GM23338 (cell line): ENCODE measurements around the gene DNAH9. TPM values are rescaled to one million over a fixed set of nuclear protein-coding genes. Genes with fewer than 3 reads are reported as not detected.

ENCODE experiments used
- ATAC-seq: fragments of 200-7000 bp; cut with Tn5 transposase; 3 replicates; pipeline ENCODE4 v1.9.1; 2020
- DNase-seq: peaks from one replicate; pipeline ENCODE4 v3.0.0-alpha.2; 2015; ENCODE audit warnings: low spot score
- H2AFZ ChIP-seq: fragments of 200-600 bp; sonication (generic); 2 replicates; pipeline ENCODE4 v1.8.0; 2016; ENCODE audit warnings: antibody characterized with exemption, mild to moderate bottlenecking, moderate library complexity
- H3F3A ChIP-seq: fragments of 200-600 bp; sonication (generic); replicated peaks from 2 replicates; pipeline ENCODE4 v1.8.0; 2017; ENCODE audit warnings: antibody characterized with exemption, mixed run types, low read depth
- H3K27ac ChIP-seq: fragments of 200-600 bp; sonication (generic); 2 replicates; pipeline ENCODE4 v1.6.1; 2016; ENCODE audit warnings: low read depth
- H3K27me3 ChIP-seq: fragments of 200-600 bp; sonication (generic); 2 replicates; pipeline ENCODE4 v1.8.0; 2016; ENCODE audit warnings: mild to moderate bottlenecking, mixed run types, moderate library complexity; ENCODE audit not compliant: insufficient read depth
- H3K36me3 ChIP-seq: fragments of 200-600 bp; sonication (generic); 2 replicates; pipeline ENCODE4 v1.8.0; 2016; ENCODE audit warnings: mild to moderate bottlenecking; ENCODE audit not compliant: insufficient read depth
- H3K4me1 ChIP-seq: fragments of 200-600 bp; sonication (generic); 2 replicates; pipeline ENCODE4 v1.8.0; 2016; ENCODE audit warnings: mild to moderate bottlenecking, moderate library complexity; ENCODE audit not compliant: insufficient read depth
- H3K4me2 ChIP-seq: fragments of 200-600 bp; sonication (generic); 2 replicates; pipeline ENCODE4 v1.7.1; 2017; ENCODE audit warnings: mixed run types
- H3K4me3 ChIP-seq: fragments of 200-600 bp; sonication (generic); 2 replicates; pipeline ENCODE4 v1.6.1; 2016; ENCODE audit warnings: mixed run types
- H3K79me2 ChIP-seq: fragments of 200-600 bp; sonication (generic); replicated peaks from 2 replicates; pipeline ENCODE4 v1.8.0; 2017; ENCODE audit warnings: mild to moderate bottlenecking; ENCODE audit not compliant: insufficient read depth
- H3K9me2 ChIP-seq: fragments of 200-600 bp; sonication (generic); 2 replicates; pipeline ENCODE4 v1.8.0; 2017; ENCODE audit not compliant: insufficient read depth
- H4K20me1 ChIP-seq: fragments of 200-600 bp; sonication (generic); replicated peaks from 2 replicates; pipeline ENCODE4 v1.8.0; 2017; ENCODE audit warnings: mild to moderate bottlenecking; ENCODE audit not compliant: insufficient read depth
- H3K27ac Mint-ChIP-seq: 2 replicates; pipeline ENCODE4 v1.8.0; 2020; ENCODE audit warnings: inconsistent platforms, mild to moderate bottlenecking, moderate library complexity, mixed read lengths
- H3K27me3 Mint-ChIP-seq: 3 replicates; pipeline ENCODE4 v1.8.0; 2022; ENCODE audit warnings: low read depth, mild to moderate bottlenecking, moderate library complexity, mixed read lengths, inconsistent platforms; ENCODE audit not compliant: insufficient read depth, poor library complexity
- H3K36me3 Mint-ChIP-seq: 3 replicates; pipeline ENCODE4 v1.8.0; 2021; ENCODE audit warnings: low read depth, mild to moderate bottlenecking, inconsistent platforms, moderate library complexity, mixed read lengths
- H3K4me1 Mint-ChIP-seq: 3 replicates; pipeline ENCODE4 v1.8.0; 2020; ENCODE audit warnings: mild to moderate bottlenecking, inconsistent platforms, mixed read lengths
- H3K4me3 Mint-ChIP-seq: 3 replicates; pipeline ENCODE4 v1.8.0; 2021; ENCODE audit warnings: moderate library complexity, mild to moderate bottlenecking, inconsistent platforms, mixed read lengths
- H3K9me3 Mint-ChIP-seq: 3 replicates; pipeline ENCODE4 v1.8.0; 2020; ENCODE audit warnings: moderate library complexity, mild to moderate bottlenecking, inconsistent platforms, mixed read lengths
- CREB1 ChIP-seq: fragments of 250-450 bp; sonication (Bioruptor Pico); IDR thresholded peaks from 2 replicates; pipeline ENCODE4 v1.5.0; 2020; ENCODE audit warnings: low read depth, mild to moderate bottlenecking, moderate library complexity
- CTCF ChIP-seq, 2 experiments: fragments of 200-600 bp in 1 of 2; sonication (generic) in 1 of 2; conservative IDR thresholded peaks; 2 replicates each; pipeline versions ENCODE4 v1.5.1 to v1.6.1; 2016 to 2017; ENCODE audit warnings: antibody characterized with exemption in 2 of 2, low read depth in 2 of 2, mild to moderate bottlenecking in 2 of 2, moderate library complexity in 1 of 2
- EZH2 ChIP-seq: fragments of 200-600 bp; sonication (generic); IDR thresholded peaks from one replicate; pipeline ENCODE4 v1.8.0; 2017; ENCODE audit warnings: antibody characterized with exemption, mild to moderate bottlenecking, low read depth; ENCODE audit not compliant: unreplicated experiment
- EZH2phosphoT487 ChIP-seq: fragments of 200-600 bp; sonication (generic); IDR thresholded peaks from one replicate; pipeline ENCODE4 v1.8.1; 2018; ENCODE audit warnings: antibody characterized with exemption; ENCODE audit not compliant: unreplicated experiment
- JUNB ChIP-seq: IDR thresholded peaks from one replicate; pipeline ENCODE4 v1.6.1; 2016; ENCODE audit warnings: antibody characterized with exemption; ENCODE audit not compliant: unreplicated experiment
- NANOG ChIP-seq: IDR thresholded peaks from 2 replicates; pipeline ENCODE4 v1.6.1; 2016; ENCODE audit warnings: antibody characterized with exemption, borderline replicate concordance
- ZNF114 ChIP-seq: fragments of 250-450 bp; sonication (Bioruptor Pico); IDR thresholded peaks from 2 replicates; pipeline ENCODE4 v1.5.0; 2020; ENCODE audit warnings: mild to moderate bottlenecking, moderate library complexity
- ZNF331 ChIP-seq: fragments of 250-450 bp; sonication (Bioruptor Pico); IDR thresholded peaks from 2 replicates; pipeline ENCODE4 v1.5.0; 2020; ENCODE audit warnings: low read depth, mild to moderate bottlenecking, moderate library complexity
- polyA plus RNA-seq: library from polyadenylated mRNA; unstranded; fragments of >200 nt; fragmentation: Nextera tagmentation; extraction: Ambion mirVana; gene quantifications from 2 replicates; pipeline ENCODE4 v1.2.1, GENCODE V29; 2016
- total RNA-seq: library from RNA; depleted of rRNA; stranded (reverse); fragments of >200 nt; shearing (Covaris generic); gene quantifications from 2 replicates; pipeline ENCODE4 v1.2.3, GENCODE V29; 2014
- TF ChIP-seq, protein P1 (sequence below): fragments of 250-450 bp; sonication (Bioruptor Pico); IDR thresholded peaks from 2 replicates; pipeline ENCODE4 v1.5.0; 2020; ENCODE audit warnings: mild to moderate bottlenecking, moderate library complexity
- TF ChIP-seq, protein P2 (sequence below): IDR thresholded peaks from 2 replicates; pipeline ENCODE4 v1.6.1; 2016; ENCODE audit warnings: antibody characterized with exemption
- TF ChIP-seq, protein P3 (sequence below): IDR thresholded peaks from one replicate; pipeline ENCODE4 v1.6.1; 2018; ENCODE audit warnings: antibody characterized with exemption; ENCODE audit not compliant: unreplicated experiment

Gene DNAH9
- total and polyA plus RNA-seq, 2 experiments from 2014 or later = not detected

GRCh38 chr17:11608396-11608795 lies 10.1 kb downstream of the DNAH9 start (continued):
- TF ChIP-seq, protein P1, sequence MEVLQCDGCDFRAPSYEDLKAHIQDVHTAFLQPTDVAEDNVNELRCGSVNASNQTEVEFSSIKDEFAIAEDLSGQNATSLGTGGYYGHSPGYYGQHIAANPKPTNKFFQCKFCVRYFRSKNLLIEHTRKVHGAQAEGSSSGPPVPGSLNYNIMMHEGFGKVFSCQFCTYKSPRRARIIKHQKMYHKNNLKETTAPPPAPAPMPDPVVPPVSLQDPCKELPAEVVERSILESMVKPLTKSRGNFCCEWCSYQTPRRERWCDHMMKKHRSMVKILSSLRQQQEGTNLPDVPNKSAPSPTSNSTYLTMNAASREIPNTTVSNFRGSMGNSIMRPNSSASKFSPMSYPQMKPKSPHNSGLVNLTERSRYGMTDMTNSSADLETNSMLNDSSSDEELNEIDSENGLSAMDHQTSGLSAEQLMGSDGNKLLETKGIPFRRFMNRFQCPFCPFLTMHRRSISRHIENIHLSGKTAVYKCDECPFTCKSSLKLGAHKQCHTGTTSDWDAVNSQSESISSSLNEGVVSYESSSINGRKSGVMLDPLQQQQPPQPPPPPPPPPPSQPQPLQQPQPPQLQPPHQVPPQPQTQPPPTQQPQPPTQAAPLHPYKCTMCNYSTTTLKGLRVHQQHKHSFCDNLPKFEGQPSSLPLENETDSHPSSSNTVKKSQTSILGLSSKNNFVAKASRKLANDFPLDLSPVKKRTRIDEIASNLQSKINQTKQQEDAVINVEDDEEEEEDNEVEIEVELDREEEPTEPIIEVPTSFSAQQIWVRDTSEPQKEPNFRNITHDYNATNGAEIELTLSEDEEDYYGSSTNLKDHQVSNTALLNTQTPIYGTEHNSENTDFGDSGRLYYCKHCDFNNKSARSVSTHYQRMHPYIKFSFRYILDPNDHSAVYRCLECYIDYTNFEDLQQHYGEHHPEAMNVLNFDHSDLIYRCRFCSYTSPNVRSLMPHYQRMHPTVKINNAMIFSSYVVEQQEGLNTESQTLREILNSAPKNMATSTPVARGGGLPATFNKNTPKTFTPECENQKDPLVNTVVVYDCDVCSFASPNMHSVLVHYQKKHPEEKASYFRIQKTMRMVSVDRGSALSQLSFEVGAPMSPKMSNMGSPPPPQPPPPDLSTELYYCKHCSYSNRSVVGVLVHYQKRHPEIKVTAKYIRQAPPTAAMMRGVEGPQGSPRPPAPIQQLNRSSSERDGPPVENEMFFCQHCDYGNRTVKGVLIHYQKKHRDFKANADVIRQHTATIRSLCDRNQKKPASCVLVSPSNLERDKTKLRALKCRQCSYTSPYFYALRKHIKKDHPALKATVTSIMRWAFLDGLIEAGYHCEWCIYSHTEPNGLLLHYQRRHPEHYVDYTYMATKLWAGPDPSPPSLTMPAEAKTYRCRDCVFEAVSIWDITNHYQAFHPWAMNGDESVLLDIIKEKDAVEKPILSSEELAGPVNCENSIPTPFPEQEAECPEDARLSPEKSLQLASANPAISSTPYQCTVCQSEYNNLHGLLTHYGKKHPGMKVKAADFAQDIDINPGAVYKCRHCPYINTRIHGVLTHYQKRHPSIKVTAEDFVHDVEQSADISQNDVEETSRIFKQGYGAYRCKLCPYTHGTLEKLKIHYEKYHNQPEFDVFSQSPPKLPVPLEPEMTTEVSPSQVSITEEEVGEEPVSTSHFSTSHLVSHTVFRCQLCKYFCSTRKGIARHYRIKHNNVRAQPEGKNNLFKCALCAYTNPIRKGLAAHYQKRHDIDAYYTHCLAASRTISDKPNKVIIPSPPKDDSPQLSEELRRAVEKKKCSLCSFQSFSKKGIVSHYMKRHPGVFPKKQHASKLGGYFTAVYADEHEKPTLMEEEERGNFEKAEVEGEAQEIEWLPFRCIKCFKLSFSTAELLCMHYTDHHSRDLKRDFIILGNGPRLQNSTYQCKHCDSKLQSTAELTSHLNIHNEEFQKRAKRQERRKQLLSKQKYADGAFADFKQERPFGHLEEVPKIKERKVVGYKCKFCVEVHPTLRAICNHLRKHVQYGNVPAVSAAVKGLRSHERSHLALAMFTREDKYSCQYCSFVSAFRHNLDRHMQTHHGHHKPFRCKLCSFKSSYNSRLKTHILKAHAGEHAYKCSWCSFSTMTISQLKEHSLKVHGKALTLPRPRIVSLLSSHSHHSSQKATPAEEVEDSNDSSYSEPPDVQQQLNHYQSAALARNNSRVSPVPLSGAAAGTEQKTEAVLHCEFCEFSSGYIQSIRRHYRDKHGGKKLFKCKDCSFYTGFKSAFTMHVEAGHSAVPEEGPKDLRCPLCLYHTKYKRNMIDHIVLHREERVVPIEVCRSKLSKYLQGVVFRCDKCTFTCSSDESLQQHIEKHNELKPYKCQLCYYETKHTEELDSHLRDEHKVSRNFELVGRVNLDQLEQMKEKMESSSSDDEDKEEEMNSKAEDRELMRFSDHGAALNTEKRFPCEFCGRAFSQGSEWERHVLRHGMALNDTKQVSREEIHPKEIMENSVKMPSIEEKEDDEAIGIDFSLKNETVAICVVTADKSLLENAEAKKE = no peak

GRCh38 chr17:11610999-11611566 lies 12.8 kb downstream of the DNAH9 start:
- Histone ChIP-seq H3K79me2 (no peaks in the 10 kb centered on the region), H2AFZ (no peak overlapping the region), H3K4me1 (no peaks in the 10 kb centered on the region), H3K27ac (no peak overlapping the region), H3F3A (no peaks in the 10 kb centered on the region), H4K20me1 (no peaks in the 10 kb centered on the region), H3K4me2 (no peak overlapping the region), H3K9me2 (no peaks in the 10 kb centered on the region), H3K27me3 (no peaks in the 10 kb centered on the region), H3K36me3 (no peaks in the 10 kb centered on the region), H3K4me3 (no peak overlapping the region)
- H3K36me3 Mint-ChIP-seq = peaks cover 42% of the 10 kb centered on the region
- H3K4me1 Mint-ChIP-seq = no peaks in the 10 kb centered on the region
- no peaks in the 10 kb centered on the region; the same call in 1 of the 3 replicates for H3K9me3 Mint-ChIP-seq
- no peak overlapping the region for H3K27ac Mint-ChIP-seq
- no peak for DNase-seq
- ATAC-seq = no peak
- no peak overlapping the region for H3K4me3 Mint-ChIP-seq
- H3K27me3 Mint-ChIP-seq = no peaks in the 10 kb centered on the region
- TF ChIP-seq ZNF114 (CRISPR knock-in tag) (no peak), EZH2 (no peak), CTCF (conservative IDR thresholded peaks at IDR 0.05; ENCODE audit: low read depth in 2 of 2) (no peak), JUNB (no peak), EZH2phosphoT487 (no peak), ZNF331 (no peak), CREB1 (CRISPR knock-in tag) (no peak), NANOG (no peak)
- TF ChIP-seq, protein P2, sequence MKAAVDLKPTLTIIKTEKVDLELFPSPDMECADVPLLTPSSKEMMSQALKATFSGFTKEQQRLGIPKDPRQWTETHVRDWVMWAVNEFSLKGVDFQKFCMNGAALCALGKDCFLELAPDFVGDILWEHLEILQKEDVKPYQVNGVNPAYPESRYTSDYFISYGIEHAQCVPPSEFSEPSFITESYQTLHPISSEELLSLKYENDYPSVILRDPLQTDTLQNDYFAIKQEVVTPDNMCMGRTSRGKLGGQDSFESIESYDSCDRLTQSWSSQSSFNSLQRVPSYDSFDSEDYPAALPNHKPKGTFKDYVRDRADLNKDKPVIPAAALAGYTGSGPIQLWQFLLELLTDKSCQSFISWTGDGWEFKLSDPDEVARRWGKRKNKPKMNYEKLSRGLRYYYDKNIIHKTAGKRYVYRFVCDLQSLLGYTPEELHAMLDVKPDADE = no peak
- TF ChIP-seq, protein P3, sequence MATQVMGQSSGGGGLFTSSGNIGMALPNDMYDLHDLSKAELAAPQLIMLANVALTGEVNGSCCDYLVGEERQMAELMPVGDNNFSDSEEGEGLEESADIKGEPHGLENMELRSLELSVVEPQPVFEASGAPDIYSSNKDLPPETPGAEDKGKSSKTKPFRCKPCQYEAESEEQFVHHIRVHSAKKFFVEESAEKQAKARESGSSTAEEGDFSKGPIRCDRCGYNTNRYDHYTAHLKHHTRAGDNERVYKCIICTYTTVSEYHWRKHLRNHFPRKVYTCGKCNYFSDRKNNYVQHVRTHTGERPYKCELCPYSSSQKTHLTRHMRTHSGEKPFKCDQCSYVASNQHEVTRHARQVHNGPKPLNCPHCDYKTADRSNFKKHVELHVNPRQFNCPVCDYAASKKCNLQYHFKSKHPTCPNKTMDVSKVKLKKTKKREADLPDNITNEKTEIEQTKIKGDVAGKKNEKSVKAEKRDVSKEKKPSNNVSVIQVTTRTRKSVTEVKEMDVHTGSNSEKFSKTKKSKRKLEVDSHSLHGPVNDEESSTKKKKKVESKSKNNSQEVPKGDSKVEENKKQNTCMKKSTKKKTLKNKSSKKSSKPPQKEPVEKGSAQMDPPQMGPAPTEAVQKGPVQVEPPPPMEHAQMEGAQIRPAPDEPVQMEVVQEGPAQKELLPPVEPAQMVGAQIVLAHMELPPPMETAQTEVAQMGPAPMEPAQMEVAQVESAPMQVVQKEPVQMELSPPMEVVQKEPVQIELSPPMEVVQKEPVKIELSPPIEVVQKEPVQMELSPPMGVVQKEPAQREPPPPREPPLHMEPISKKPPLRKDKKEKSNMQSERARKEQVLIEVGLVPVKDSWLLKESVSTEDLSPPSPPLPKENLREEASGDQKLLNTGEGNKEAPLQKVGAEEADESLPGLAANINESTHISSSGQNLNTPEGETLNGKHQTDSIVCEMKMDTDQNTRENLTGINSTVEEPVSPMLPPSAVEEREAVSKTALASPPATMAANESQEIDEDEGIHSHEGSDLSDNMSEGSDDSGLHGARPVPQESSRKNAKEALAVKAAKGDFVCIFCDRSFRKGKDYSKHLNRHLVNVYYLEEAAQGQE = no peak
